ENCODE measurements around the gene LRRC1.

GRCh38 chr6:53960311-53960710 is 165.5 kb downstream of the LRRC1 start:
- TF ChIP-seq CTCF (IDR thresholded peaks at IDR 0.05), result no peak
- no peak for TF ChIP-seq POLR2AphosphoS5 (IDR thresholded peaks at IDR 0.05)
- TF ChIP-seq POLR2A (IDR thresholded peaks at IDR 0.05), result no peak
